NCI-H510A (cell line): ENCODE measurements around the gene ST6GAL1.
"Not testable (repeated sequence)": the region's sequence is repeated elsewhere in the genome, so short reads cannot be mapped to it uniquely, and the experiment has no call there.

Experiments used
- DNase-seq: peaks from one replicate; lab custom pipeline; 2025; lab: John Stamatoyannopoulos, UW

Gene ST6GAL1

GRCh38 chr3:186940967-186941366 lies 10.6 kb downstream of the ST6GAL1 start:
- DNase-seq: no peak

DNA sequence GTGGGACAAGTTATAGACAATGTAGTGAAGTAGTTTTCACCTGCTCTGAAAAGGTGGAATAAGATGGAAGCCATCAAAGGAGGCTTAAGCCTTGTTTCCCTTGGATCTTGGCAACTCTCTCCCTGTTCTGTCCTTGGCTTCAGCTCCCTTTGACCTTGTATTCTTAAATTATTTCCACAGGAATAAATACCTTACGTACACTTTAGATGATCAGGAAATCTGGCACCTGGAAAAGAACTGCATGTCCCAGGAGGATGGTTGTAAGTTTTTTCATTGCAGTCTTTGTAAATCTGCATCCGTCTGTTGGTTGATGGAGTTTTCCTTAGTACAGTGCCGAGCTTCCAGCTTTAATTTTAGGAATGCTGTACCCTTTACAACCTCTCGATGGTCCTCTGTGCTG lies 11.8 kb downstream of the ST6GAL1 start:
- no peak for DNase-seq

GRCh38 chr3:186945255-186945823 lies 15.0 kb downstream of the ST6GAL1 start:
- DNase-seq: no peak

DNA sequence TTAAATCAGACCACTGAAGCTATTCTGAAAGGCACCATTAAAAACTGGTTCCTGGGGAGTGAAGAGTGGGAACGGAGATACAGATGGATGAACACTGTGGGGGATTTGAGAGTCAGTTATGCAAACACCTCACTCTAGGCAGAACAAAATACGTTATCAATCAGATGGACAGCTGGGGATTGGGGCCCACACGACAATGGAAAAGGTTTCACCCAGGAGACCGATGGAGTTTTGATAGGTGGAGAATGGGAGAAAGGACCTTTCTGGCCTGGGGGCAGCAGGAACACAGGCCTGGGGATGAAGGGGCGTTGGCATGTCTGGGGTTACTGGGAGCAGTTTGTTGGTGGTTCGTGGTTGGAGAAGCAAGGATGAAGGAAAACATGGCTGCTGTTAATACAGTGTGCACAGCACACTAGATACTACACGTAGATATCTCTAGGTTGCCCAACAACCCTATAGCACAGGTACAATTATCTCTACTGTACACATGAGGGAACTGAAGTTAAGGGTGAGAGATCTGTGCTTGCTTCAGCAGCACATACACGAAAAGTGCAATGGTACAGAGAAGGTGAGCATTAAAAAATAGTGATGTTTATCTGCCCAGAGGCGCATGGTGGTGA lies 16.5 kb downstream of the ST6GAL1 start:
- no peak for DNase-seq

GRCh38 chr3:186949281-186949982 lies 19.1 kb downstream of the ST6GAL1 start:
- DNase-seq: no peak

DNA sequence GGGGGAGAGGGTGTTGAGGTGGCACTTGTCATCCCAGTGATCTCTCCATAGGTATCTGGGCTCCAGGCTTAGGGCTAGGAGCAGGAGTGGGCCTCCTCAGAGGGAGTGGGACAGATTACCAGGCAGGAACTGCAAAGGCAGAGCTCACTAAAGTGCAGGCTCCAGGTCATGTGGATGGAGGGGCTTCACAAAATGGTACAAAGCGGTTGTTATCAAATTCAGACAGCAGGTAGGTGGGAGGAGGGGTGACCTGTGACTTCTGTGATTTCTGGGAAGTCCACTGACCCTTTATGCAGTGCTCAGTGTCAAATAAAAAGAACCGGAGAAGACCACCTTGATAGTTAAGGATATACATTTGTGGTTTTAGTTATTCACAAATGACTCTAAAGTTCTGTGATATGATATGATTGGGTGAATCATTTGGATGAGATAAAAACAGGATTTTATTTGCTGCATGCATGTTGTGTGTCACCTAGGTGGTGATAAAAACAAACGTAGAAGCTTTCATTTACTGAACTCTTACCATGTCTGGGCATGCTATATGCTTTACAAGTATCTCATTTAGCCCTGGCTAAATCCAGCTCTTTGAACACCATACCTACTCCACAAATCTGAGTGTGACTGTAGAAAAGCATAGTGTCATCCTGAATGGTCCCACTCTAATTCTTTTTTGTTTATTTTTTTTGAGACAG lies 20.2 kb downstream of the ST6GAL1 start:
- no peak for DNase-seq

DNA sequence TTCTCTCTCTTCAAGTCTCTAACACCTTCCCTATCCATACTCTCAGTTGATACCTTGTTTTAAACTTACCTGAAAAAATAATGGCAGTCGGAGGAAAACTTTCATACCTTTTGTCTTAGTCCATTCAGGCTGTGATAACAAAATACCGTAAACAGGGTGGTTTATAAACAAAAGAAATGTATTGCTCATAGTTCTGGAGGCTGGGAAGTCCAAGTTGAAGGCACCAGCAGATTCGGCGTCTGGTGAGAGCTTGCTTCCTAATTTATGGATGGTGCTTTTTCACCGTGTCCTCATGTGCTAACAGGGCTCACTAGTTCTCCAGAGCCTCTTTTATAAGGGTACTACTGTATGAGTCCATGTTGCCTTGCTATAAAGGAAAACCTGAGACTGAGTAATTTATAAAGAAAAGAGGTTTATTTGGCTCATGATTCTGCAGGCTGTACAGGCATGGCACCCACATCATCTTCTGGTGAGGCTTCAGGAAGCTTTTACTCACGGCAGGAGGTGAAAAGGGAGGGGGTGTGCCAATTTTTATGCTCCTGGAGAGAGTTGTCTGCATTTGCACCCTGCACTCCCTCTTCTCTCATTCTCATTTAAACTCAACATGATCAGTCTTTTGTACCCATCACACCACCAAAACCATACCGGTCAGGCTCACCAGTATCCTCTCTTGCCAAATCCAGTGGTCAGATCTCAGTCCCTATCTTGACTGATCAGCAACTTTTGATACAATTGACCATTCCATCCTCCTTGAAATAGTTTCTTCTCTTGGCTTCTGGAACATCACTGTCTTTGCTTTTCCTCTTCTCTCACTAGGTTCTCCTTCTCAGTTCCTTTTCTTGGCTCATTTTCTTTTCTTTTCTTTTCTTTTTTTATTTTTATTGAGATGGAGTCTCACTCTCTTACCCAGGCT lies 21.6 kb downstream of the ST6GAL1 start:
- no peak for DNase-seq

DNA sequence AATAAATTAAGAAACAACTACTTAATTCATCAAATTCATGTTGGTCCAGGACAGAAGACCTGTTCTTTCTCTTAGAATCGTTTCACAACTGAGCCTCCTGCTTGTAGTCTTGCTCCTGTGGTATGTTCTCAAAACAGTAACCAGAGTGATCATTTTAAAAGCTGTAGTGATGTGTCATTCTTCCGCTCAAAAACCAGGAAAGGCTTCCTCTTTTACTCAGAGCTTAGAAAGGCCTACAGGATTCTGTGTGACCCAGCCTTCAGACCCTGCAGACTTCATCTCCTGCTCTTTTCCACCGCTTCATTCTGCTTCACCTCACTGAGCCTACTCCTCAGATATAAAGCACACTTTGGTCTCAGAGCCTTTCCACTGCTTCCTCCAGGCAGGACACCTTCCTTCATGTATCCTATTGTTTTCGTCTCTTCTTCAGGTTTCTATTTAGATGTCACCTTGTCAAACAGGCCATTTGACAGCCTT lies 22.7 kb downstream of the ST6GAL1 start:
- no peak for DNase-seq

DNA sequence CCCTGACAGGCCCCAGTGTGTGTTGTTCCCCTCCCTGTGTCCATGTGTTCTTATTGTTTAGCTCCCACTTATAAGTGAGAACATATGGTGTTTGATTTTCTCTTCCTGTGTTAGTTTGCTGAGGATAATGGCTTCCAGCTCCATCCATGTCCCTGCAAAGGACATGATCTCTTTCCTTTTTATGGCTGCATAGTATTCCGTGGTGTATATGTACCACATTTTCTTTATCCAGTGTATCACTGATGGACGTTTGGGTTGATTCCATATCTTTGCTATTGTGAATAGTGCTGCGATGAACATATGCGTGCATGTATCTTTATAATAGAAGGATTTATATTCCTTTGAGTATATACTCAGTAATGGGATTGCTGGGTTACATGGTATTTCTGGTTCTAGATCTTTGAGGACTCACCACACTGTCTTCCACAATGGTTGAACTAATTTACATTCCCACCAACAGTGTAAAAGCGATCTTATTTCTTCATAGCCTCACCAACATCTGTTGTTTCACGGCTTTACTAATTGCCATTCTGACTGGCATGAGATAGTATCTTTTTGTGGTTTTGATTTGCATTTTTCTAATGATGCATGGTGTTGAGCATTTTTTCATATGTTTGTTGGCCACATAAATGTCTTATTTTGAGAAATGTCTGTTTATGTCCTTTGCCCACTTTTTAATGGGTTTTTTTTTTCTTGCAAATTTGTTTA lies 23.8 kb downstream of the ST6GAL1 start:
- DNase-seq: not testable (repeated sequence)

- no peak for DNase-seq
These were observed 25.8 kb downstream of the ST6GAL1 start for GRCh38 chr3:186955898-186956696.

- no peak for DNase-seq
These were observed 28.8 kb downstream of the ST6GAL1 start for GRCh38 chr3:186959029-186959624.

GRCh38 chr3:186960347-186960746 lies 30.0 kb downstream of the ST6GAL1 start:
- DNase-seq: no peak

GRCh38 chr3:186962445-186962844 lies 32.1 kb downstream of the ST6GAL1 start:
- DNase-seq: no peak

- no peak for DNase-seq
These were observed 33.3 kb downstream of the ST6GAL1 start for GRCh38 chr3:186963636-186964035.

DNA sequence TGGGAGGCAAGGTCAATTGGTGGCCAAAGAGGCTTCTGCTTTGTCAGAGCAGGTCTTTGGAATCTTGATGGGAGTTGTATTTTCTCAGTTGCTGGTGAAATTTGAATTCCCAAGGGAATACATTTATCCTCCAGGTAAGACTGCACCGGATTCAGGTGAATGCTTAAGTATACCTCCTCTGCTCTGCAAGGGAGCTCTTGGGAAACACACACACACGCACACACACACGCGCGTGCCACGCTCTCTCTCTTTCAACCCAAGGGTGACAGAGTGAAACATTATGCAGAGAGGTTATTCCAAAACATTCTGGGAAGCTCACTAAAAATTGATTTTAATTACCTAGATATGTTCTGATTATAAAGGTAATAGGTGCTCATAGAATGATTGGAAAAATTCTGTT lies 33.7 kb downstream of the ST6GAL1 start:
- no peak for DNase-seq

- DNase-seq: no peak
These were observed 34.3 kb downstream of the ST6GAL1 start for GRCh38 chr3:186964616-186965015.

GRCh38 chr3:186965141-186965879 lies 35.0 kb downstream of the ST6GAL1 start:
- DNase-seq: no peak

DNA sequence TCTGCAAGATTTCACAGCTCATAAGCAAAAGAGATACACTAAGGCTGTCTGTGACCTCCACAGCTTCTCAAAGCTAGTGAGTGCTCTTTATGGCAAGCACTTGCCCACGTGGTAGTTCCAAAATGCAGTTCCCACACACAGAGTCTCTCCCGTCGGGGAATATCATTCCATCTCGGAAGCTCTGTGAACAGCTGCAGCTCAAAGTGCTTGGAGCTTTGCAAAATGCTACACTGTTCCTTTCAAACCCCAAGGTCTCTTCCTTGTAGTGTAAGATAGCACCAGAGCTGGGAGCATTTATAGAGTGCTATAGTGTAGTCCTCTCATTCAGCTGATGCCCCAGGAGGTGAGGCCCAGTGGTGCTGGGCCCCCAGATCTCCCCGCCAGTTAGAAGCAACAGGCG lies 36.1 kb downstream of the ST6GAL1 start:
- no peak for DNase-seq

GRCh38 chr3:186967236-186967635 lies 36.9 kb downstream of the ST6GAL1 start:
- not testable (repeated sequence) for DNase-seq
